SK-N-SH (cell line): ENCODE results near the gene IL1R2. TPM values are rescaled to one million over a fixed set of nuclear protein-coding genes. Genes with fewer than 3 reads are reported as not detected.

Experiments
- CTCF ChIA-PET: fragments of 300-600, 350-600 bp; formaldehyde crosslinking; extraction: SDS; loops from one replicate; lab custom pipeline; 2021; lab: Yijun Ruan, JAX
- POLR2A ChIA-PET: fragments of 350-600 bp; sonication (Branson Sonifier 250); formaldehyde crosslinking; extraction: SDS; loops from one replicate; lab custom pipeline; 2020; ENCODE audit warnings: antibody characterized with exemption, inconsistent platforms; lab: Yijun Ruan, JAX
- DNase-seq: peaks from one replicate; pipeline ENCODE4 v3.0.0; 2012
- H2AFZ ChIP-seq: fragments of 200-600 bp; sonication (generic); 2 replicates; pipeline ENCODE4 v1.8.1; 2016; ENCODE audit warnings: antibody characterized with exemption, mild to moderate bottlenecking, low read depth
- H3F3A ChIP-seq: fragments of 200-600 bp; sonication (generic); replicated peaks from 2 replicates; pipeline ENCODE3; 2016; ENCODE audit warnings: antibody characterized with exemption, mild to moderate bottlenecking; ENCODE audit not compliant: insufficient read depth
- H3K27ac ChIP-seq, 2 experiments: fragments of 200-500 bp in 1 of 2; fragments of 200-600 bp in 1 of 2; sonication (Bioruptor generic) in 1 of 2; sonication (generic), shearing (Covaris generic) in 1 of 2; 2 replicates each; pipeline versions ENCODE4 v1.5.1 to v1.6.1; 2014 to 2016; ENCODE audit warnings: low read depth in 2 of 2, inconsistent platforms in 1 of 2, low read length in 1 of 2, mild to moderate bottlenecking in 1 of 2, mixed read lengths in 1 of 2
- H3K27me3 ChIP-seq: fragments of 200-600 bp; sonication (generic), shearing (Covaris generic); 2 replicates; pipeline ENCODE4 v1.6.1; 2016; ENCODE audit warnings: mixed run types; ENCODE audit not compliant: insufficient read depth
- H3K36me3 ChIP-seq, 2 experiments: fragments of 200-500 bp in 1 of 2; fragments of 200-600 bp in 1 of 2; sonication (Bioruptor generic) in 1 of 2; sonication (generic) in 1 of 2; replicated peaks in 1 of 2; 2 replicates each; pipeline versions ENCODE3 to v1.5.1; 2014 to 2016; ENCODE audit warnings: low read length in 1 of 2, mild to moderate bottlenecking in 1 of 2; ENCODE audit not compliant: insufficient read depth in 2 of 2, control insufficient read depth in 1 of 2
- H3K4me1 ChIP-seq, 2 experiments: fragments of 200-500 bp in 1 of 2; fragments of 200-600 bp in 1 of 2; sonication (Bioruptor generic) in 1 of 2; sonication (generic), shearing (Covaris generic) in 1 of 2; 2 replicates each; pipeline versions ENCODE4 v1.5.1 to v1.6.1; 2014 to 2016; ENCODE audit warnings: low read depth in 1 of 2, low read length in 1 of 2, mixed run types in 1 of 2; ENCODE audit not compliant: insufficient read depth in 2 of 2, control insufficient read depth in 1 of 2
- H3K4me2 ChIP-seq: fragments of 200-600 bp; sonication (generic), shearing (Covaris generic); 2 replicates; pipeline ENCODE4 v1.6.1; 2017; ENCODE audit warnings: mixed run types
- H3K4me3 ChIP-seq, 2 experiments: fragments of 200-500 bp in 1 of 2; fragments of 200-600 bp in 1 of 2; sonication (Bioruptor generic) in 1 of 2; sonication (generic), shearing (Covaris generic) in 1 of 2; 2 replicates each; pipeline versions ENCODE4 v1.5.1 to v1.8.1; 2014 to 2016; ENCODE audit warnings: low read depth in 2 of 2, inconsistent platforms in 1 of 2, low read length in 1 of 2, mild to moderate bottlenecking in 1 of 2, mixed read lengths in 1 of 2, moderate library complexity in 1 of 2
- H3K79me2 ChIP-seq: fragments of 200-600 bp; sonication (generic); 2 replicates; pipeline ENCODE4 v1.8.1; 2017; ENCODE audit warnings: mild to moderate bottlenecking; ENCODE audit not compliant: insufficient read depth
- H3K9ac ChIP-seq: fragments of 200-600 bp; sonication (generic); 2 replicates; pipeline ENCODE4 v1.6.1; 2017; ENCODE audit warnings: mixed run types
- H3K9me2 ChIP-seq: fragments of 200-600 bp; sonication (generic); 2 replicates; pipeline ENCODE4 v1.6.1; 2017; ENCODE audit warnings: mixed run types
- H3K9me3 ChIP-seq: fragments of 200-600 bp; sonication (generic); 2 replicates; pipeline ENCODE4 v1.6.1; 2017; ENCODE audit warnings: mixed run types, mild to moderate bottlenecking, moderate library complexity
- H4K20me1 ChIP-seq: fragments of 200-600 bp; sonication (generic); 2 replicates; pipeline ENCODE4 v1.6.1; 2017; ENCODE audit warnings: mild to moderate bottlenecking, mixed run types; ENCODE audit not compliant: insufficient read depth
- CHD2 ChIP-seq: fragments of 150-350 bp; IDR thresholded peaks from 2 replicates; pipeline ENCODE4 v1.6.1; 2018; ENCODE audit warnings: low read length; ENCODE audit not compliant: partially characterized antibody
- ELF1 ChIP-seq: IDR thresholded peaks from 2 replicates; pipeline ENCODE4 v1.4.0; 2012
- EP300 ChIP-seq, 2 experiments: IDR thresholded peaks; 2 replicates each; pipeline versions ENCODE4 v1.4.0 to v1.6.1; 2012; ENCODE audit warnings: borderline replicate concordance in 1 of 2, low read depth in 1 of 2, low read length in 1 of 2
- FOXJ3 ChIP-seq: sonication (generic); formaldehyde crosslinking; IDR thresholded peaks from 2 replicates; pipeline ENCODE4 v1.5.1; 2020; ENCODE audit warnings: mild to moderate bottlenecking, missing genetic modification reagents
- GATA2 ChIP-seq: sonication (generic); formaldehyde crosslinking; IDR thresholded peaks from 2 replicates; pipeline ENCODE4 v1.5.0; 2020; ENCODE audit warnings: mild to moderate bottlenecking, missing genetic modification reagents
- JUND ChIP-seq: IDR thresholded peaks from 2 replicates; pipeline ENCODE4 v1.4.0; 2012
- MEF2A ChIP-seq: IDR thresholded peaks from 2 replicates; pipeline ENCODE4 v1.4.0; 2012; ENCODE audit warnings: low read depth, borderline replicate concordance
- RCOR1 ChIP-seq: fragments of 150-350 bp; IDR thresholded peaks from 2 replicates; pipeline ENCODE4 v1.6.1; 2017; ENCODE audit warnings: antibody characterized with exemption, low read length
- SIN3A ChIP-seq: IDR thresholded peaks from 2 replicates; pipeline ENCODE4 v1.6.1; 2012; ENCODE audit warnings: low read depth, mild to moderate bottlenecking, low read length, moderate library complexity, borderline replicate concordance
- SMC3 ChIP-seq: IDR thresholded peaks from 2 replicates; pipeline ENCODE4 v1.6.1; 2012; ENCODE audit warnings: low read depth, low read length, improper control_type of control experiment
- TAF1 ChIP-seq: IDR thresholded peaks from 2 replicates; pipeline ENCODE4 v1.6.1; 2012; ENCODE audit warnings: low read depth, mild to moderate bottlenecking, low read length, moderate library complexity, borderline replicate concordance
- WGBS: methylation state at CpG from one replicate; pipeline ENCODE4 v1.1.6; 2017; ENCODE audit warnings: low lambda C conversion rate; 5-methylcytosine and 5-hydroxymethylcytosine counted together
- polyA plus RNA-seq, 3 experiments: library from polyadenylated mRNA; depleted of rRNA; stranded (reverse); fragments of >200 nt; gene quantifications; 2 replicates each; pipeline ENCODE4 v1.2.3, GENCODE V29; 2012
- TF ChIP-seq, protein P1 (sequence below): IDR thresholded peaks from 2 replicates; pipeline ENCODE4 v1.4.0; 2012; ENCODE audit warnings: low read depth, borderline replicate concordance
- TF ChIP-seq, protein P2 (sequence below): IDR thresholded peaks from 2 replicates; pipeline ENCODE4; 2012
- TF ChIP-seq, protein P3 (sequence below): IDR thresholded peaks from 2 replicates; pipeline ENCODE4 v1.4.0; 2012; ENCODE audit warnings: low read depth
- TF ChIP-seq, protein P4 (sequence below): fragments of 200-600 bp; sonication (generic); IDR thresholded peaks from 2 replicates; pipeline ENCODE4 v1.6.1; 2017; ENCODE audit warnings: antibody characterized with exemption, mild to moderate bottlenecking, moderate library complexity
- TF ChIP-seq, protein P5 (sequence below): fragments of 150-350 bp; IDR thresholded peaks from 2 replicates; pipeline ENCODE4 v1.6.1; 2016; ENCODE audit warnings: mild to moderate bottlenecking, low read depth, low read length

The IL1R2 gene
- polyA plus RNA-seq, 1 of the 3 experiments (the other 2 are of a cell fraction): 0.16 TPM

DNA sequence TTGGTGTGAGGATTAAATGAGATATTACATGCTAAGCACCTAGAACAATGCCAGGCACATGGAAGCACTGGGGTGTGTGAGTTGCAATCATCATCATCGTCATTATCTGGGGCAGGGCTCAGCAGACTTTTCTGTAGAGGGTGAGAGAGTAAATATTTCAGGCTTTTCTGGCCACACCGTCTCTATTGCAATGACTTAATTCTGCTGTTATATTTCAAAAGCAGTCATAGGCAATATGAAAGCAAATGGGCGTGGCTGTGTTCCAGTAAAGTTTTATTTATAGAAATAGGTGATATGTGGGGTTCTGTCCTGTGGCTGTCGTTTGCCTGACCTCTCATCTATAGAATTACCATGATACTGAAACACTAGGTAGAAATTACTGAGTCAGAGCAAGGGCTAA is 60.6 kb downstream of the IL1R2 start:
- Histone ChIP-seq H3K9me3 (no peaks in the 10 kb centered on the region), H3K9me2 (no peaks in the 10 kb centered on the region), H2AFZ (no peak overlapping the region), H3K4me1 (no peaks in the 10 kb centered on the region; a peak in 1 of 4 replicates), H3K27me3 (no peaks in the 10 kb centered on the region), H3K36me3 (no peaks in the 10 kb centered on the region), H4K20me1 (no peaks in the 10 kb centered on the region), H3K4me3 (no peak overlapping the region), H3K79me2 (no peaks in the 10 kb centered on the region), H3K9ac (no peak overlapping the region), H3F3A (peaks cover 14% of the 10 kb centered on the region), H3K27ac (no peak overlapping the region), H3K4me2 (no peak overlapping the region)
- ChIA-PET POLR2A (no interaction called here), CTCF (no interaction called here)
- 60% methylated on average over 4 of the region's 4 CpGs for WGBS
- TF ChIP-seq, protein P1, sequence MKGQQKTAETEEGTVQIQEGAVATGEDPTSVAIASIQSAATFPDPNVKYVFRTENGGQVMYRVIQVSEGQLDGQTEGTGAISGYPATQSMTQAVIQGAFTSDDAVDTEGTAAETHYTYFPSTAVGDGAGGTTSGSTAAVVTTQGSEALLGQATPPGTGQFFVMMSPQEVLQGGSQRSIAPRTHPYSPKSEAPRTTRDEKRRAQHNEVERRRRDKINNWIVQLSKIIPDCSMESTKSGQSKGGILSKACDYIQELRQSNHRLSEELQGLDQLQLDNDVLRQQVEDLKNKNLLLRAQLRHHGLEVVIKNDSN: no peak
- TF ChIP-seq TAF1 (no peak), SIN3A (no peak), JUND (no peak), ELF1 (no peak), CHD2 (no peak), SMC3 (no peak), GATA2 (CRISPR knock-in tag) (no peak), RCOR1 (no peak), MEF2A (no peak), EP300 (IDR thresholded peaks at IDR 0.05; ENCODE audit: borderline replicate concordance in 1 of 2, low read depth in 1 of 2, low read length in 1 of 2) (no peak), FOXJ3 (CRISPR knock-in tag) (no peak)
- TF ChIP-seq, protein P2, sequence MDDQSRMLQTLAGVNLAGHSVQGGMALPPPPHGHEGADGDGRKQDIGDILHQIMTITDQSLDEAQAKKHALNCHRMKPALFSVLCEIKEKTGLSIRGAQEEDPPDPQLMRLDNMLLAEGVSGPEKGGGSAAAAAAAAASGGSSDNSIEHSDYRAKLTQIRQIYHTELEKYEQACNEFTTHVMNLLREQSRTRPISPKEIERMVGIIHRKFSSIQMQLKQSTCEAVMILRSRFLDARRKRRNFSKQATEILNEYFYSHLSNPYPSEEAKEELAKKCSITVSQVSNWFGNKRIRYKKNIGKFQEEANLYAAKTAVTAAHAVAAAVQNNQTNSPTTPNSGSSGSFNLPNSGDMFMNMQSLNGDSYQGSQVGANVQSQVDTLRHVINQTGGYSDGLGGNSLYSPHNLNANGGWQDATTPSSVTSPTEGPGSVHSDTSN: no peak
- TF ChIP-seq, protein P3, sequence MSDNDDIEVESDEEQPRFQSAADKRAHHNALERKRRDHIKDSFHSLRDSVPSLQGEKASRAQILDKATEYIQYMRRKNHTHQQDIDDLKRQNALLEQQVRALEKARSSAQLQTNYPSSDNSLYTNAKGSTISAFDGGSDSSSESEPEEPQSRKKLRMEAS: no peak
- TF ChIP-seq, protein P4, sequence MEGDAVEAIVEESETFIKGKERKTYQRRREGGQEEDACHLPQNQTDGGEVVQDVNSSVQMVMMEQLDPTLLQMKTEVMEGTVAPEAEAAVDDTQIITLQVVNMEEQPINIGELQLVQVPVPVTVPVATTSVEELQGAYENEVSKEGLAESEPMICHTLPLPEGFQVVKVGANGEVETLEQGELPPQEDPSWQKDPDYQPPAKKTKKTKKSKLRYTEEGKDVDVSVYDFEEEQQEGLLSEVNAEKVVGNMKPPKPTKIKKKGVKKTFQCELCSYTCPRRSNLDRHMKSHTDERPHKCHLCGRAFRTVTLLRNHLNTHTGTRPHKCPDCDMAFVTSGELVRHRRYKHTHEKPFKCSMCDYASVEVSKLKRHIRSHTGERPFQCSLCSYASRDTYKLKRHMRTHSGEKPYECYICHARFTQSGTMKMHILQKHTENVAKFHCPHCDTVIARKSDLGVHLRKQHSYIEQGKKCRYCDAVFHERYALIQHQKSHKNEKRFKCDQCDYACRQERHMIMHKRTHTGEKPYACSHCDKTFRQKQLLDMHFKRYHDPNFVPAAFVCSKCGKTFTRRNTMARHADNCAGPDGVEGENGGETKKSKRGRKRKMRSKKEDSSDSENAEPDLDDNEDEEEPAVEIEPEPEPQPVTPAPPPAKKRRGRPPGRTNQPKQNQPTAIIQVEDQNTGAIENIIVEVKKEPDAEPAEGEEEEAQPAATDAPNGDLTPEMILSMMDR: no peak
- TF ChIP-seq, protein P5, sequence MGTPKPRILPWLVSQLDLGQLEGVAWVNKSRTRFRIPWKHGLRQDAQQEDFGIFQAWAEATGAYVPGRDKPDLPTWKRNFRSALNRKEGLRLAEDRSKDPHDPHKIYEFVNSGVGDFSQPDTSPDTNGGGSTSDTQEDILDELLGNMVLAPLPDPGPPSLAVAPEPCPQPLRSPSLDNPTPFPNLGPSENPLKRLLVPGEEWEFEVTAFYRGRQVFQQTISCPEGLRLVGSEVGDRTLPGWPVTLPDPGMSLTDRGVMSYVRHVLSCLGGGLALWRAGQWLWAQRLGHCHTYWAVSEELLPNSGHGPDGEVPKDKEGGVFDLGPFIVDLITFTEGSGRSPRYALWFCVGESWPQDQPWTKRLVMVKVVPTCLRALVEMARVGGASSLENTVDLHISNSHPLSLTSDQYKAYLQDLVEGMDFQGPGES: no peak
- no peak for DNase-seq
